ENCODE data around the gene PRPF4.

Gene PRPF4

DNA sequence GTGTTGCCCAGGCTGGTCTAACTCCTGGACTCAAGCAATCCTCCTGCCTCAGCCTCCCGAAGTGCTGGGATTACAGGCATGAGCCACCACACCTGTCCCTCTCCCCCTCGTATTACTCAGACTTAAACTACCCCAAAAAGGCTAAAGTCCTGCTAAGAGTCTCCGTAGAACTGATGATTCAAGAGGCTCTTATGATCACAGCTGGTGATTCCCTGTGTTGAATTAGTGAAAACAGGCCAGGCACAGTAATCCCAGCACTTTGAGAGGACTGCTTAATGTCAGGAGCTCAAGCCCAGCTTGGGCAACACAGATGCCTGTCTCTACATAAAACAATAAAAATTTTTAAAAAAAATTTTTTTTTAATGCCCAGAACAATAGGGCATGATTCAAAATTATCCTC, 9.3 kb upstream of the PRPF4 start:
- H3K4me3 ChIP-seq (ENCODE audit: low read length) = no peak overlapping the region
- 0 out of 2 replicates have a peak, but pooled peaks cover under 1% of the 10 kb centered on the region for H3K36me3 ChIP-seq (replicated peaks; ENCODE audit: insufficient read depth, low read length)
- no peaks in the 10 kb centered on the region for H3K4me1 ChIP-seq (ENCODE audit: low read length)
- no peak overlapping the region for H2AFZ ChIP-seq (ENCODE audit: low read length)
- TF ChIP-seq EZH2phosphoT487 (IDR thresholded peaks at IDR 0.05; ENCODE audit: low read length) (no peak), EZH2 (optimal IDR thresholded peaks at IDR 0.05; ENCODE audit: low read depth, low read length) (no peak)
- TF ChIP-seq, protein P1, sequence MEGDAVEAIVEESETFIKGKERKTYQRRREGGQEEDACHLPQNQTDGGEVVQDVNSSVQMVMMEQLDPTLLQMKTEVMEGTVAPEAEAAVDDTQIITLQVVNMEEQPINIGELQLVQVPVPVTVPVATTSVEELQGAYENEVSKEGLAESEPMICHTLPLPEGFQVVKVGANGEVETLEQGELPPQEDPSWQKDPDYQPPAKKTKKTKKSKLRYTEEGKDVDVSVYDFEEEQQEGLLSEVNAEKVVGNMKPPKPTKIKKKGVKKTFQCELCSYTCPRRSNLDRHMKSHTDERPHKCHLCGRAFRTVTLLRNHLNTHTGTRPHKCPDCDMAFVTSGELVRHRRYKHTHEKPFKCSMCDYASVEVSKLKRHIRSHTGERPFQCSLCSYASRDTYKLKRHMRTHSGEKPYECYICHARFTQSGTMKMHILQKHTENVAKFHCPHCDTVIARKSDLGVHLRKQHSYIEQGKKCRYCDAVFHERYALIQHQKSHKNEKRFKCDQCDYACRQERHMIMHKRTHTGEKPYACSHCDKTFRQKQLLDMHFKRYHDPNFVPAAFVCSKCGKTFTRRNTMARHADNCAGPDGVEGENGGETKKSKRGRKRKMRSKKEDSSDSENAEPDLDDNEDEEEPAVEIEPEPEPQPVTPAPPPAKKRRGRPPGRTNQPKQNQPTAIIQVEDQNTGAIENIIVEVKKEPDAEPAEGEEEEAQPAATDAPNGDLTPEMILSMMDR (IDR thresholded peaks at IDR 0.05; ENCODE audit: low read length) = no peak
- no peaks in the 10 kb centered on the region for H3F3A ChIP-seq (ENCODE audit: insufficient read depth, low read length)
- no peak overlapping the region for H3K27ac ChIP-seq (ENCODE audit: low read length)
- H3K9me2 ChIP-seq (replicated peaks; ENCODE audit: insufficient read depth, low read length) = no peaks in the 10 kb centered on the region
- H4K20me1 ChIP-seq (ENCODE audit: insufficient read depth, low read length) = no peaks in the 10 kb centered on the region
- no peak for DNase-seq
- H3K4me2 ChIP-seq (ENCODE audit: low read depth, low read length) = no peak overlapping the region
- no peaks in the 10 kb centered on the region for H3K27me3 ChIP-seq (replicated peaks; ENCODE audit: insufficient read depth, low read length)
- H3K9me3 ChIP-seq (replicated peaks; ENCODE audit: insufficient read depth, low read length) = no peaks in the 10 kb centered on the region
- no peaks in the 10 kb centered on the region for H3K79me2 ChIP-seq (ENCODE audit: low read length)
- no peak overlapping the region for H3K9ac ChIP-seq (ENCODE audit: low read length)

GRCh38 chr9:113267911-113268566, 7.4 kb upstream of the PRPF4 start:
- TF ChIP-seq EZH2phosphoT487 (IDR thresholded peaks at IDR 0.05; ENCODE audit: low read length) = no peak
- TF ChIP-seq, protein P1 (IDR thresholded peaks at IDR 0.05; ENCODE audit: low read length) = no peak
- TF ChIP-seq EZH2 (optimal IDR thresholded peaks at IDR 0.05; ENCODE audit: low read depth, low read length) = no peak
- Histone ChIP-seq H3F3A (ENCODE audit: insufficient read depth, low read length) (no peaks in the 10 kb centered on the region), H3K79me2 (ENCODE audit: low read length) (0 out of 2 replicates have a peak, but pooled peaks cover 3% of the 10 kb centered on the region), H3K4me3 (ENCODE audit: low read length) (no peak overlapping the region), H3K4me1 (ENCODE audit: low read length) (no peaks in the 10 kb centered on the region), H3K27me3 (replicated peaks; ENCODE audit: insufficient read depth, low read length) (no peaks in the 10 kb centered on the region), H4K20me1 (ENCODE audit: insufficient read depth, low read length) (no peaks in the 10 kb centered on the region), H3K27ac (ENCODE audit: low read length) (no peak overlapping the region), H3K4me2 (ENCODE audit: low read depth, low read length) (no peak overlapping the region), H3K9me2 (replicated peaks; ENCODE audit: insufficient read depth, low read length) (no peaks in the 10 kb centered on the region), H3K36me3 (replicated peaks; ENCODE audit: insufficient read depth, low read length) (0 out of 2 replicates have a peak, but pooled peaks cover 4% of the 10 kb centered on the region), H3K9ac (ENCODE audit: low read length) (no peak overlapping the region), H3K9me3 (replicated peaks; ENCODE audit: insufficient read depth, low read length) (no peaks in the 10 kb centered on the region), H2AFZ (ENCODE audit: low read length) (no peak overlapping the region)
- no peak for DNase-seq

- Histone ChIP-seq H3K9ac (ENCODE audit: low read length) (no peak overlapping the region), H4K20me1 (ENCODE audit: insufficient read depth, low read length) (no peaks in the 10 kb centered on the region), H2AFZ (ENCODE audit: low read length) (no peak overlapping the region), H3F3A (ENCODE audit: insufficient read depth, low read length) (no peaks in the 10 kb centered on the region), H3K27me3 (replicated peaks; ENCODE audit: insufficient read depth, low read length) (no peaks in the 10 kb centered on the region), H3K27ac (ENCODE audit: low read length) (no peak overlapping the region), H3K9me2 (replicated peaks; ENCODE audit: insufficient read depth, low read length) (no peaks in the 10 kb centered on the region), H3K9me3 (replicated peaks; ENCODE audit: insufficient read depth, low read length) (no peaks in the 10 kb centered on the region), H3K4me2 (ENCODE audit: low read depth, low read length) (no peak overlapping the region), H3K4me1 (ENCODE audit: low read length) (peaks cover 6% of the 10 kb centered on the region; the same call in 1 of the 2 replicates), H3K36me3 (replicated peaks; ENCODE audit: insufficient read depth, low read length) (0 out of 2 replicates have a peak, but pooled peaks cover 4% of the 10 kb centered on the region), H3K79me2 (ENCODE audit: low read length) (peaks cover 8% of the 10 kb centered on the region), H3K4me3 (ENCODE audit: low read length) (no peak overlapping the region)
- DNase-seq = no peak
- TF ChIP-seq EZH2phosphoT487 (IDR thresholded peaks at IDR 0.05; ENCODE audit: low read length) (no peak), EZH2 (optimal IDR thresholded peaks at IDR 0.05; ENCODE audit: low read depth, low read length) (no peak)
- TF ChIP-seq, protein P1 (IDR thresholded peaks at IDR 0.05; ENCODE audit: low read length) = no peak
Observed at GRCh38 chr9:113269355-113269754, 6.1 kb upstream of the PRPF4 start.

Data from MM.1S (cell line).